Fibroblast of lung (primary cell): ENCODE measurements around the gene CRAMP1. TPM values are rescaled to one million over a fixed set of nuclear protein-coding genes. Genes with fewer than 3 reads are reported as not detected.

Experiments
- DNase-seq, 2 donors: peaks; one replicate each; pipeline versions ENCODE4 v3.0.0 to v3.0.0-alpha.2; 2010; ENCODE audit warnings: low read depth in 2 of 2
- H2AFZ ChIP-seq: 2 replicates; pipeline ENCODE4 v1.5.1; 2012; ENCODE audit warnings: low read length, control low read depth, inconsistent platforms
- H3K27ac ChIP-seq: 2 replicates; pipeline ENCODE4 v1.5.1; 2011; ENCODE audit warnings: low read length, control low read depth; ENCODE audit not compliant: insufficient read depth
- H3K27me3 ChIP-seq: 2 replicates; pipeline ENCODE4 v1.5.1; 2011; ENCODE audit warnings: mild to moderate bottlenecking, low read length; ENCODE audit not compliant: control insufficient read depth, insufficient read depth
- H3K36me3 ChIP-seq: 2 replicates; pipeline ENCODE4 v1.5.1; 2011; ENCODE audit warnings: low read length; ENCODE audit not compliant: control insufficient read depth, insufficient read depth
- H3K4me1 ChIP-seq: 2 replicates; pipeline ENCODE4 v1.5.1; 2011; ENCODE audit warnings: low read length; ENCODE audit not compliant: control insufficient read depth, insufficient read depth; ENCODE audit errors: extremely low read depth
- H3K4me2 ChIP-seq: 2 replicates; pipeline ENCODE4 v1.5.1; 2011; ENCODE audit warnings: low read length, control low read depth; ENCODE audit not compliant: insufficient read depth; ENCODE audit errors: extremely low read depth
- H3K4me3 ChIP-seq, 4 experiments: fragments of 200-600 bp in 1 of 4; sonication (generic) in 1 of 4; replicated peaks in 1 of 4; 2 replicates each; pipeline ENCODE4 v1.5.1; 2011 to 2016; ENCODE audit warnings: low read length in 4 of 4, low read depth in 3 of 4, mild to moderate bottlenecking in 3 of 4, control low read depth in 2 of 4, inconsistent platforms in 1 of 4, mixed read lengths in 1 of 4; ENCODE audit not compliant: insufficient read depth in 1 of 4; ENCODE audit errors: control extremely low read depth in 1 of 4
- H3K79me2 ChIP-seq: 2 replicates; pipeline ENCODE4 v1.5.1; 2012; ENCODE audit warnings: mild to moderate bottlenecking, low read length, inconsistent platforms; ENCODE audit not compliant: control insufficient read depth, insufficient read depth
- H3K9ac ChIP-seq: 2 replicates; pipeline ENCODE4 v1.5.1; 2011; ENCODE audit warnings: mild to moderate bottlenecking, low read length, control low read depth; ENCODE audit not compliant: insufficient read depth
- H3K9me3 ChIP-seq: 2 replicates; pipeline ENCODE4 v1.5.1; 2012; ENCODE audit warnings: low read depth, low read length; ENCODE audit not compliant: control insufficient read depth, insufficient read depth
- H4K20me1 ChIP-seq: 2 replicates; pipeline ENCODE4 v1.5.1; 2011; ENCODE audit warnings: low read length; ENCODE audit not compliant: control insufficient read depth, insufficient read depth; ENCODE audit errors: extremely low read depth
- EZH2 ChIP-seq: IDR thresholded peaks from 2 replicates; pipeline ENCODE4 v1.5.1; 2012; ENCODE audit warnings: low read length, control low read depth, mild to moderate bottlenecking; ENCODE audit errors: missing control alignments
- polyA plus RNA-seq, 2 donors: library from polyadenylated mRNA; depleted of rRNA in 1 of 2; stranded (reverse) in 1 of 2; unstranded in 1 of 2; fragments of >200 nt; gene quantifications; 2 replicates each; pipeline ENCODE4 v1.2.1, GENCODE V29; 2011 to 2012; ENCODE audit warnings: missing spikeins in 1 of 2
- total RNA-seq: library from RNA; depleted of rRNA; stranded (reverse); fragments of >200 nt; gene quantifications from 2 replicates; pipeline ENCODE4 v1.2.1, GENCODE V29; 2014
- TF ChIP-seq, protein P1 (sequence below), 2 donors: IDR thresholded peaks in 1 of 2; conservative IDR thresholded peaks in 1 of 2; 1 replicate in 1 of 2; 2 replicates in 1 of 2; pipeline ENCODE4 v1.5.1; 2011 to 2012; ENCODE audit warnings: low read length in 2 of 2, control low read depth in 1 of 2, inconsistent platforms in 1 of 2, low read depth in 1 of 2, mild to moderate bottlenecking in 1 of 2

Gene CRAMP1
- total and polyA plus RNA-seq, 2 donors (not counting 1 experiment from before 2014, with no cell fraction given): 6.2 to 7.8 TPM

DNA sequence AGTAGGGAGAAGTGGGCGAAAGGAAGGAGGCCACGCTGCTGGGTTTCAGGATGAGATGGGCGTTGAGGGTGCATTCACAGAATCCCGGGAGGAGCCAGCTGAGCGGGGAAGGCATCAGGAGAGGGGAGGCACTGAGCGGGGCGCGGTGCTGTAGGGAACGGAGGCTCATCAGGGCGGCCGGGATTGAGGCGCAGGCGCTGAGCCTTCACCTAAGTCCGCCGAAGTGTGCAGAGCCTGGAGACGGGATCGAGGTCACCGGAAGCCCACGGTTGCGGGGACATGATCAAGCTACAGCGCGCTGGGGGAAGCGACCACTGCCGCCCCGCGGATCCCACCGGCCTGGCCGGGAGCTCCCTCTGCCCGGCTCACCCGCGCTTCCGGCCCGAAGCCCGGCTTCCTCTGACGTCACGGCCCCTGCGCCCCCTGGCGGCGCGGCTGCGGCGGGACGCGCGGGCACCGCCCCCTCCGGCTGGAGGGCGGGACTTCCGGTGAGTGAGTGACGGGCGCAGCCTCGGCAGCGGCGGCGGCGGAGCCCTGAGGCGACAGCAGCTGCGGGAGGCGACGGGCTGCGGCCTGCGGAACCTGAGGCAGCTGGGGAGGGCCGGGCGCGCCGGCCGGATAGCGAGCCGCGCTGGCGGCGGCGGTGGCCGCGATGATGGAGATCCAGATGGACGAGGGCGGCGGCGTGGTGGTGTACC is 93.7 kb downstream of the CRAMP1 start, which contains the start of gene MAPK8IP3:
Gene MAPK8IP3 (plus strand): TSS at position 508 of the 698 bp plus-strand sequence. CDS start 145 bp downstream, at position 653.
- Histone ChIP-seq H3K79me2 (peaks cover 45% of the 10 kb centered on the region), H3K4me2 (peak within 1 kb of the TSS; percentile 99)

GRCh38 chr16:1706386-1707192 is 94.4 kb downstream of the CRAMP1 start:
- Histone ChIP-seq H3K4me1 (peaks cover 5% of the 10 kb centered on the region), H4K20me1 (no peaks in the 10 kb centered on the region), H3K4me3 (peak overlapping the region; percentile 84 to 98 (median 88)), H3K4me2 (peak overlapping the region; percentile 99), H3K36me3 (peaks cover 2% of the 10 kb centered on the region), H2AFZ (peak overlapping the region; percentile 95), H3K27ac (peak overlapping the region; percentile 82), H3K9ac (peak overlapping the region; percentile 84), H3K27me3 (no peaks in the 10 kb centered on the region), H3K9me3 (no peaks in the 10 kb centered on the region), H3K79me2 (peaks cover 52% of the 10 kb centered on the region)
- TF ChIP-seq EZH2: no peak
- TF ChIP-seq, protein P1, sequence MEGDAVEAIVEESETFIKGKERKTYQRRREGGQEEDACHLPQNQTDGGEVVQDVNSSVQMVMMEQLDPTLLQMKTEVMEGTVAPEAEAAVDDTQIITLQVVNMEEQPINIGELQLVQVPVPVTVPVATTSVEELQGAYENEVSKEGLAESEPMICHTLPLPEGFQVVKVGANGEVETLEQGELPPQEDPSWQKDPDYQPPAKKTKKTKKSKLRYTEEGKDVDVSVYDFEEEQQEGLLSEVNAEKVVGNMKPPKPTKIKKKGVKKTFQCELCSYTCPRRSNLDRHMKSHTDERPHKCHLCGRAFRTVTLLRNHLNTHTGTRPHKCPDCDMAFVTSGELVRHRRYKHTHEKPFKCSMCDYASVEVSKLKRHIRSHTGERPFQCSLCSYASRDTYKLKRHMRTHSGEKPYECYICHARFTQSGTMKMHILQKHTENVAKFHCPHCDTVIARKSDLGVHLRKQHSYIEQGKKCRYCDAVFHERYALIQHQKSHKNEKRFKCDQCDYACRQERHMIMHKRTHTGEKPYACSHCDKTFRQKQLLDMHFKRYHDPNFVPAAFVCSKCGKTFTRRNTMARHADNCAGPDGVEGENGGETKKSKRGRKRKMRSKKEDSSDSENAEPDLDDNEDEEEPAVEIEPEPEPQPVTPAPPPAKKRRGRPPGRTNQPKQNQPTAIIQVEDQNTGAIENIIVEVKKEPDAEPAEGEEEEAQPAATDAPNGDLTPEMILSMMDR (conservative IDR thresholded peaks at IDR 0.05 in 1 of 2, IDR thresholded peaks at IDR 0.05 in 1 of 2; ENCODE audit: low read depth in 1 of 2, low read length in 2 of 2): no peak
- peak; percentile 32 to 40 for DNase-seq

More for the DNA sequence above, 93.7 kb downstream of the CRAMP1 start, which contains the start of gene MAPK8IP3:
- peaks cover 2% of the 10 kb centered on the region for H3K36me3 ChIP-seq
- no peaks in the 10 kb centered on the region for H3K27me3 ChIP-seq
- peaks cover 5% of the 10 kb centered on the region for H3K4me1 ChIP-seq
- TF ChIP-seq, protein P1 (conservative IDR thresholded peaks at IDR 0.05 in 1 of 2, IDR thresholded peaks at IDR 0.05 in 1 of 2; ENCODE audit: low read depth in 1 of 2, low read length in 2 of 2): peak; percentile 42 to 70
- no peak for TF ChIP-seq EZH2
- H4K20me1 ChIP-seq: no peaks in the 10 kb centered on the region
- peak within 1 kb of the TSS; percentile 93 for H3K27ac ChIP-seq
- peak within 1 kb of the TSS; percentile 84 for H3K9ac ChIP-seq
- DNase-seq: peak; percentile 76 to 85
- no peaks in the 10 kb centered on the region for H3K9me3 ChIP-seq
- peak within 1 kb of the TSS; percentile 95 for H2AFZ ChIP-seq
- peak within 1 kb of the TSS; percentile 86 to 98 (median 88) for H3K4me3 ChIP-seq
